Progenitor cell of endocrine pancreas (in vitro differentiated cells): Measurements from ENCODE around the gene TIAM2. TPM values are rescaled to one million over a fixed set of nuclear protein-coding genes. Genes with fewer than 3 reads are reported as not detected.

Experiments
- DNase-seq: peaks from one replicate; pipeline ENCODE4 v3.0.0; 2021; ENCODE audit warnings: low spot score; ENCODE audit not compliant: unreplicated experiment
- H3K27ac Mint-ChIP-seq: 2 replicates; pipeline ENCODE4 v1.8.0; 2021; ENCODE audit warnings: mild to moderate bottlenecking, moderate library complexity, mixed read lengths
- H3K27me3 Mint-ChIP-seq: 2 replicates; pipeline ENCODE4 v1.8.0; 2021; ENCODE audit warnings: mixed read lengths
- H3K36me3 Mint-ChIP-seq: 2 replicates; pipeline ENCODE4 v1.8.0; 2022; ENCODE audit warnings: mixed read lengths; ENCODE audit not compliant: insufficient read depth
- H3K4me1 Mint-ChIP-seq: 2 replicates; pipeline ENCODE4 v1.8.0; 2021; ENCODE audit warnings: low read depth, mixed read lengths
- H3K4me3 Mint-ChIP-seq: 2 replicates; pipeline ENCODE4 v1.8.0; 2021; ENCODE audit warnings: low read depth, mild to moderate bottlenecking, moderate library complexity, mixed read lengths
- H3K9me3 Mint-ChIP-seq: 2 replicates; pipeline ENCODE4 v1.8.0; 2021; ENCODE audit warnings: low read depth, mixed read lengths
- total RNA-seq: library from RNA; stranded (reverse); gene quantifications from 2 replicates; pipeline ENCODE4 v1.2.1, GENCODE V29; 2021
- TF ChIP-seq, protein P1 (sequence below): fragments of 200-600 bp; sonication (generic); IDR thresholded peaks from one replicate; pipeline ENCODE4 v1.5.0; 2021; ENCODE audit warnings: antibody characterized with exemption, mild to moderate bottlenecking; ENCODE audit not compliant: unreplicated experiment

The TIAM2 gene
- total RNA-seq, 1 donor from 2014 or later, result 14.3 TPM

DNA sequence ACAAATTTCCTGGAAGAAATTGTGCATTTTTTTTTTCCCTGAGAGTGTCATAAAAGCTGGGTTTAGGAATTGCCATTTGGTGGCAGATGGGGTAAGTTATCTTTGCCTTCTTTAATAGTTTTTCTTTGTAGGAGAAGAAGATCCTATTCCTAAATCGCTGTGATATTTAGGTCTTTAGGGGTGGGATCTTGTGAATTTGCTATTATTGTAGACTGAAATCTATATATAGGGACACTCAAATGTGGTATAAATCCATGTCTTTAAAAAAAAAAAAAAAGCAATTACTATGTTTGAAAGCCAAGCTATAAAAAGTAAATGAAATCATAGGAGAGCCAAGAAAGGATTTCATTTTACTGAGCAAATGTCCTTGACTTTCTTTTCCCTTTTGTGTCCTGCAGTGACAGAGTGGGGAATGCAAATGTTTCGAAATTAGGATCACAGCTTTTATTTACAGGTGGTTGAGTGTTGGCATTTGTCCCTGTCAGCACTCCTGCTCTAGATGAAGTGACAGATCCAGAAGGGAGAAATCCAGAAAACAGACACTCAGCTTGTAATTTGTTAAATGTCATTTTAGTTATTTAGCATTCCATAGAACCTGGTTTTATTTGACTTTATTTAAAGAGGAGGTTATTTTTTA is 29.4 kb downstream of the TIAM2 start:
- no peak for DNase-seq
- TF ChIP-seq, protein P1, sequence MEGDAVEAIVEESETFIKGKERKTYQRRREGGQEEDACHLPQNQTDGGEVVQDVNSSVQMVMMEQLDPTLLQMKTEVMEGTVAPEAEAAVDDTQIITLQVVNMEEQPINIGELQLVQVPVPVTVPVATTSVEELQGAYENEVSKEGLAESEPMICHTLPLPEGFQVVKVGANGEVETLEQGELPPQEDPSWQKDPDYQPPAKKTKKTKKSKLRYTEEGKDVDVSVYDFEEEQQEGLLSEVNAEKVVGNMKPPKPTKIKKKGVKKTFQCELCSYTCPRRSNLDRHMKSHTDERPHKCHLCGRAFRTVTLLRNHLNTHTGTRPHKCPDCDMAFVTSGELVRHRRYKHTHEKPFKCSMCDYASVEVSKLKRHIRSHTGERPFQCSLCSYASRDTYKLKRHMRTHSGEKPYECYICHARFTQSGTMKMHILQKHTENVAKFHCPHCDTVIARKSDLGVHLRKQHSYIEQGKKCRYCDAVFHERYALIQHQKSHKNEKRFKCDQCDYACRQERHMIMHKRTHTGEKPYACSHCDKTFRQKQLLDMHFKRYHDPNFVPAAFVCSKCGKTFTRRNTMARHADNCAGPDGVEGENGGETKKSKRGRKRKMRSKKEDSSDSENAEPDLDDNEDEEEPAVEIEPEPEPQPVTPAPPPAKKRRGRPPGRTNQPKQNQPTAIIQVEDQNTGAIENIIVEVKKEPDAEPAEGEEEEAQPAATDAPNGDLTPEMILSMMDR, result no peak
- Mint-ChIP-seq H3K27ac (no peak overlapping the region), H3K4me1 (peaks cover 3% of the 10 kb centered on the region), H3K36me3 (peaks cover 1% of the 10 kb centered on the region), H3K27me3 (no peaks in the 10 kb centered on the region), H3K9me3 (no peaks in the 10 kb centered on the region), H3K4me3 (no peak overlapping the region)

DNA sequence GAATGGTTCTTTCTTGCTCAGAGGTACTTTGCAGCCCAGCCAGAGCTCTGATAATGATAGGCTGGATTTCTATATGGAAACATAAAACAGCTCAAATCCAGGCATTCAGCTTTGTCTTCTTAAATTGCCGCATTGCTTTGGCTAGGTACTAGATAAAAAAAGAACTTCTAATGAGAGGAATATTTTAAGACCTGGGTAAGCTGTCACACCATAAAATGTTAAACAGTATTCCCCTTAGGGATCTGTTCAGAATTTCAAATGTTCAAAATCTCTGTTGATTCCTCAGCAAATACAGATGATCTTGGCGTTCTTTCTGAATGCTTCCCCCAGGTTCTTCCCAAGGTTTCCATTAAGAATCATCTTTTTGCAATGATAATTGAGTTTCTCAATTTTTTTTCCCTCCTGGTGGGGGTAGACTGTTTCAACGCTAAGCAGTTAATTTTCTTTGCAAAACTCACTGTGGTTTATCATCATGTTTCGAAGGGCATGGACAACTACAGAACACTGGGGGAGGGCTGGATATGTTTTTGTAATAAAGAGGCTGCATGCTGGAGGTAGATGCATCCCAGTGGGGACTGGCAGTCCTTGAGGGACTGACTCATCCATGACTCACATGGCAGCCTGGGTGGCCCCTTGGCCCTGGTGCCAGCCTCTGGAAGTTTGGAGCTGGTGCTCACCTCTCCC is 31.0 kb downstream of the TIAM2 start:
- Mint-ChIP-seq H3K36me3 (no peaks in the 10 kb centered on the region), H3K27me3 (no peaks in the 10 kb centered on the region), H3K27ac (no peak overlapping the region), H3K4me3 (no peak overlapping the region), H3K4me1 (peaks cover 3% of the 10 kb centered on the region), H3K9me3 (no peaks in the 10 kb centered on the region)
- DNase-seq, result no peak
- TF ChIP-seq, protein P1, result no peak

DNA sequence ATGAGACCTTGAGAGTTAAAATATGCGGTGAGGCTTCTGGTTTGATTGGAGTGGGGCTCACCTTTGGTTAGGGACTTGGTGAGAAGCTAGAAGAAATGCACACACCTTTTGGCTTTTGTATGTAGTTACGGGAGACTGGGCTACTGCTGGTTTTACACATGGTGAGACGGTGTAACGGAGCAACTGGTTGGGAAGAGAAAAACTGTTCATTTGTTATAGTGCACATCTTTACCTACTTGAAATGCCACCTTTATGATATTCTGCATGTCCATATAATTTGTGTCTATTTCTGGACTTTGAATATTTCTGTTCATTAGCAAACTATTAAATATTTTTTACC is 31.6 kb downstream of the TIAM2 start:
- H3K4me1 Mint-ChIP-seq, result peaks cover 2% of the 10 kb centered on the region
- no peaks in the 10 kb centered on the region for H3K36me3 Mint-ChIP-seq
- no peaks in the 10 kb centered on the region for H3K9me3 Mint-ChIP-seq
- no peaks in the 10 kb centered on the region for H3K27me3 Mint-ChIP-seq
- DNase-seq, result no peak
- no peak overlapping the region for H3K27ac Mint-ChIP-seq
- no peak overlapping the region for H3K4me3 Mint-ChIP-seq
- TF ChIP-seq, protein P1, result no peak

DNA sequence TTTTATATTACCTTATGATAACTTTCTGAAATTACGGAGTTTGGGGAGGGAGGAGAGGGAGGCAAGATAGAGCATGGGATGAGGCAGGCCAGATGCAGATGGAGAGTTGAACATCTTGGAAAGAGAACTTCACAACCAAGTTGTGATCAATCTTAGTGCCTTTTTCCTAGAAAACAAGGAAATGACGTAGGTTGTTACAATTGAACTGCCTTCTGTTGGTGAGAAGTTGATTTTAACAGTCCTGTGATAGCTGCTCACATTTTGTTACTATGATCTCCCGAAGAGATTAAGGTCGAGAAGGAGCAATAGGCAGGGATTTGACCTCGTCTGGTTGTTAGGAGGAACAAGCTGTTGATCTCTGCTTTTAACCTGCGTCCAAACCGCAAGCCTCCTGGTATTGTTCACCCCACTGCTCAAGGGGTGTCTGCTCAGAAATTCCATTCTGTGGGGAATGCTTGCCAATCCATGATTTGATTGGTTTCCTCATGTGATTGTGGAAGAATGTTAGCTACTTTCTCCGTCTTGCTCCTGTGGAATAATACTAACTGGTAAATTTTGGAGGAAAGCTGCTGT is 35.1 kb downstream of the TIAM2 start:
- Mint-ChIP-seq H3K4me3 (no peak overlapping the region), H3K9me3 (peaks cover 3% of the 10 kb centered on the region), H3K27ac (no peak overlapping the region), H3K27me3 (no peaks in the 10 kb centered on the region), H3K4me1 (no peaks in the 10 kb centered on the region), H3K36me3 (no peaks in the 10 kb centered on the region)
- TF ChIP-seq, protein P1, result no peak
- no peak for DNase-seq

DNA sequence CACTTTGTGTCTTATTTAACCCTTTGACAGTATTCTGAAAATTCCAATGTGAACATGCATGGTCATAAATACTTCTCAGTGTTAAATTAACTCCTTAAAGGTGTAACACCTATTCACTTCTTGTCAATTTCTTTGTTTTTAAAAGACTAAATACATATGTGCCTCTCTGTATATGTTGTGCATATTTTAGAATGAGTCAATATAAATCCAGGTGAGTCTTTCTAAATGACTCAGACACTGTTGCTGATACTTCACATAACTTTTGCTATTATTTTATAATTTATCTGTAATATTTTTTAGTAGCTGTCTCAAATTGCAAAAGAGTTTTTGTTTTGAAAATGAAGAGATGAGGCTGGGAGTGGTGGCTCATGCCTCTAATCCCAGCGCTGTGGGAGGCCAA is 36.0 kb downstream of the TIAM2 start:
- H3K27ac Mint-ChIP-seq, result no peak overlapping the region
- no peaks in the 10 kb centered on the region for H3K4me1 Mint-ChIP-seq
- TF ChIP-seq, protein P1, result no peak
- DNase-seq, result no peak
- no peak overlapping the region for H3K4me3 Mint-ChIP-seq
- H3K9me3 Mint-ChIP-seq, result peaks cover 6% of the 10 kb centered on the region
- H3K36me3 Mint-ChIP-seq, result no peaks in the 10 kb centered on the region
- no peaks in the 10 kb centered on the region for H3K27me3 Mint-ChIP-seq
